Activated naive CD8-positive, alpha-beta T cell treated with anti-CD3 and anti-CD28 coated beads, Interleukin-2, amount 10 ng/mL, durations not matched to agents 7 days and 5 days (primary cell): ENCODE data around the gene TRRAP. TPM values are rescaled to one million over a fixed set of nuclear protein-coding genes. Genes with fewer than 3 reads are reported as not detected.

Source experiments
- ATAC-seq: fragments of 150-1000 bp; cut with Tn5 transposase; one replicate; pipeline ENCODE4 v1.10.0; 2021; ENCODE audit warnings: low read depth, moderate library complexity
- POLR2A ChIA-PET: fragments of 350-600 bp; sonication (Branson Sonifier 250); formaldehyde crosslinking; loops from one replicate; lab custom pipeline; 2021; ENCODE audit warnings: antibody characterized with exemption; lab: Charles Lee
- DNase-seq: peaks from one replicate; pipeline ENCODE4 v3.0.0; 2021
- H3K27ac Mint-ChIP-seq: one replicate; pipeline ENCODE4 v1.8.0; 2022; ENCODE audit warnings: mild to moderate bottlenecking, mixed read lengths
- H3K27me3 Mint-ChIP-seq: one replicate; pipeline ENCODE4 v1.8.0; 2022; ENCODE audit warnings: mild to moderate bottlenecking, moderate library complexity, mixed read lengths
- H3K36me3 Mint-ChIP-seq: one replicate; pipeline ENCODE4 v1.8.0; 2021; ENCODE audit warnings: mild to moderate bottlenecking, mixed read lengths
- H3K4me1 Mint-ChIP-seq: one replicate; pipeline ENCODE4 v1.8.0; 2021; ENCODE audit warnings: mixed read lengths
- H3K4me3 Mint-ChIP-seq: one replicate; pipeline ENCODE4 v1.8.0; 2022; ENCODE audit warnings: mild to moderate bottlenecking, moderate library complexity, mixed read lengths
- H3K9me3 Mint-ChIP-seq: one replicate; pipeline ENCODE4 v1.8.0; 2021; ENCODE audit warnings: mixed read lengths
- total RNA-seq, 2 experiments: library from RNA; stranded (reverse); gene quantifications; one replicate each; pipeline ENCODE4 v1.2.3, GENCODE V29; 2021

TRRAP gene
- total RNA-seq, 2 experiments from 2014 or later: 57.4 to 60.0 TPM

- H3K9me3 Mint-ChIP-seq: no peaks in the 10 kb centered on the region
Measured at GRCh38 chr7:98855610-98856422, 22.5 kb upstream of the TRRAP start.

GRCh38 chr7:98860071-98860470 lies 18.3 kb upstream of the TRRAP start:
- H3K4me3 Mint-ChIP-seq: no peak overlapping the region
- POLR2A ChIA-PET: no interaction called here
- ATAC-seq: no peak
- no peaks in the 10 kb centered on the region for H3K36me3 Mint-ChIP-seq
- H3K27ac Mint-ChIP-seq: no peak overlapping the region
- no peak for DNase-seq
- H3K4me1 Mint-ChIP-seq: no peaks in the 10 kb centered on the region
- no peaks in the 10 kb centered on the region for H3K9me3 Mint-ChIP-seq
- H3K27me3 Mint-ChIP-seq: peaks cover 18% of the 10 kb centered on the region

More at GRCh38 chr7:98855610-98856422, 22.5 kb upstream of the TRRAP start:
- Mint-ChIP-seq H3K27me3 (peaks cover 14% of the 10 kb centered on the region), H3K4me1 (no peaks in the 10 kb centered on the region), H3K36me3 (no peaks in the 10 kb centered on the region), H3K4me3 (no peak overlapping the region), H3K27ac (no peak overlapping the region)
- DNase-seq (no peak), ATAC-seq (no peak)
- POLR2A ChIA-PET: no interaction called here

GRCh38 chr7:98862203-98862602 lies 16.1 kb upstream of the TRRAP start:
- no peaks in the 10 kb centered on the region for H3K4me1 Mint-ChIP-seq
- H3K27me3 Mint-ChIP-seq: peaks cover 15% of the 10 kb centered on the region
- H3K9me3 Mint-ChIP-seq: no peaks in the 10 kb centered on the region
- no peak for DNase-seq
- peak overlapping the region; percentile 3 for H3K27ac Mint-ChIP-seq
- ATAC-seq: no peak
- POLR2A ChIA-PET: no interaction called here
- no peak overlapping the region for H3K4me3 Mint-ChIP-seq
- H3K36me3 Mint-ChIP-seq: no peaks in the 10 kb centered on the region

- Mint-ChIP-seq H3K27me3 (peaks cover 15% of the 10 kb centered on the region), H3K9me3 (no peaks in the 10 kb centered on the region), H3K4me1 (no peaks in the 10 kb centered on the region), H3K4me3 (no peak overlapping the region), H3K36me3 (no peaks in the 10 kb centered on the region), H3K27ac (no peak overlapping the region)
- DNase-seq: no peak
- POLR2A ChIA-PET: no interaction called here
- no peak for ATAC-seq
Measured at GRCh38 chr7:98862716-98863420, 15.5 kb upstream of the TRRAP start.

GRCh38 chr7:98863601-98864000 lies 14.7 kb upstream of the TRRAP start:
- DNase-seq (no peak), ATAC-seq (no peak)
- POLR2A ChIA-PET: no interaction called here
- Mint-ChIP-seq H3K4me1 (no peaks in the 10 kb centered on the region), H3K9me3 (no peaks in the 10 kb centered on the region), H3K4me3 (no peak overlapping the region), H3K27ac (no peak overlapping the region), H3K36me3 (no peaks in the 10 kb centered on the region), H3K27me3 (peaks cover 18% of the 10 kb centered on the region)

- Mint-ChIP-seq H3K27me3 (peaks cover 24% of the 10 kb centered on the region), H3K36me3 (no peaks in the 10 kb centered on the region), H3K4me1 (no peaks in the 10 kb centered on the region), H3K9me3 (no peaks in the 10 kb centered on the region), H3K4me3 (no peak overlapping the region), H3K27ac (no peak overlapping the region)
- DNase-seq: no peak
- ATAC-seq: no peak
- POLR2A ChIA-PET: no interaction called here
Measured at GRCh38 chr7:98864731-98865453, 13.4 kb upstream of the TRRAP start.

GRCh38 chr7:98866351-98866750 lies 12.0 kb upstream of the TRRAP start:
- H3K27ac Mint-ChIP-seq: no peak overlapping the region
- POLR2A ChIA-PET: no interaction called here
- H3K27me3 Mint-ChIP-seq: peaks cover 32% of the 10 kb centered on the region
- H3K36me3 Mint-ChIP-seq: no peaks in the 10 kb centered on the region
- DNase-seq (no peak), ATAC-seq (no peak)
- no peak overlapping the region for H3K4me3 Mint-ChIP-seq
- peaks cover 3% of the 10 kb centered on the region for H3K4me1 Mint-ChIP-seq
- no peaks in the 10 kb centered on the region for H3K9me3 Mint-ChIP-seq

GRCh38 chr7:98866765-98867164 lies 11.6 kb upstream of the TRRAP start:
- Mint-ChIP-seq H3K4me1 (peaks cover 3% of the 10 kb centered on the region), H3K27ac (no peak overlapping the region), H3K36me3 (no peaks in the 10 kb centered on the region), H3K9me3 (no peaks in the 10 kb centered on the region), H3K27me3 (peaks cover 32% of the 10 kb centered on the region), H3K4me3 (no peak overlapping the region)
- DNase-seq: no peak
- POLR2A ChIA-PET: no interaction called here
- no peak for ATAC-seq

- Mint-ChIP-seq H3K4me3 (no peak overlapping the region), H3K9me3 (no peaks in the 10 kb centered on the region), H3K27ac (no peak overlapping the region), H3K36me3 (no peaks in the 10 kb centered on the region), H3K4me1 (peaks cover 3% of the 10 kb centered on the region), H3K27me3 (peaks cover 31% of the 10 kb centered on the region)
- no peak for ATAC-seq
- no peak for DNase-seq
- POLR2A ChIA-PET: no interaction called here
Measured at GRCh38 chr7:98868450-98868849, 9.9 kb upstream of the TRRAP start.

GRCh38 chr7:98869027-98869596 lies 9.2 kb upstream of the TRRAP start:
- POLR2A ChIA-PET: no interaction called here
- Mint-ChIP-seq H3K27ac (no peak overlapping the region), H3K27me3 (peaks cover 29% of the 10 kb centered on the region), H3K4me3 (no peak overlapping the region), H3K36me3 (no peaks in the 10 kb centered on the region), H3K9me3 (no peaks in the 10 kb centered on the region), H3K4me1 (peaks cover 3% of the 10 kb centered on the region)
- DNase-seq (peak; percentile 29), ATAC-seq (no peak)

- Mint-ChIP-seq H3K4me1 (peaks cover 3% of the 10 kb centered on the region), H3K9me3 (no peaks in the 10 kb centered on the region), H3K27me3 (peaks cover 29% of the 10 kb centered on the region), H3K4me3 (peak within 1 kb of the TSS; percentile 81), H3K36me3 (no peaks in the 10 kb centered on the region), H3K27ac (no peak within 1 kb of the TSS)
- ATAC-seq (peak; percentile 13), DNase-seq (peak; percentile 44)
- POLR2A ChIA-PET: interaction anchor here (0.7 kb wide), 1 partner anchor 10 kb away, joined by 3 read pairs; no protein-coding TSS in a partner anchor
Measured at GRCh38 chr7:98869597-98870120, 8.7 kb upstream of the TRRAP start, which contains the start of gene TMEM130. TSS of gene TMEM130 (minus strand) at chr7:98870014. CDS start at chr7:98869861, 153 bp downstream.

- H3K36me3 Mint-ChIP-seq: no peaks in the 10 kb centered on the region
- peak; percentile 85 for ATAC-seq
- DNase-seq: peak; percentile 69
- no peaks in the 10 kb centered on the region for H3K9me3 Mint-ChIP-seq
- peaks cover 29% of the 10 kb centered on the region for H3K27me3 Mint-ChIP-seq
- H3K4me3 Mint-ChIP-seq: peak overlapping the region; percentile 81
- POLR2A ChIA-PET: interaction anchor here (0.7 kb wide), 1 partner anchor 9 kb away, joined by 3 read pairs; no protein-coding TSS in a partner anchor
- peaks cover 3% of the 10 kb centered on the region for H3K4me1 Mint-ChIP-seq
- H3K27ac Mint-ChIP-seq: no peak overlapping the region
Measured at GRCh38 chr7:98870121-98870651, 8.1 kb upstream of the TRRAP start.
